ENCODE measurements around the gene FERD3L.

Gene FERD3L

DNA sequence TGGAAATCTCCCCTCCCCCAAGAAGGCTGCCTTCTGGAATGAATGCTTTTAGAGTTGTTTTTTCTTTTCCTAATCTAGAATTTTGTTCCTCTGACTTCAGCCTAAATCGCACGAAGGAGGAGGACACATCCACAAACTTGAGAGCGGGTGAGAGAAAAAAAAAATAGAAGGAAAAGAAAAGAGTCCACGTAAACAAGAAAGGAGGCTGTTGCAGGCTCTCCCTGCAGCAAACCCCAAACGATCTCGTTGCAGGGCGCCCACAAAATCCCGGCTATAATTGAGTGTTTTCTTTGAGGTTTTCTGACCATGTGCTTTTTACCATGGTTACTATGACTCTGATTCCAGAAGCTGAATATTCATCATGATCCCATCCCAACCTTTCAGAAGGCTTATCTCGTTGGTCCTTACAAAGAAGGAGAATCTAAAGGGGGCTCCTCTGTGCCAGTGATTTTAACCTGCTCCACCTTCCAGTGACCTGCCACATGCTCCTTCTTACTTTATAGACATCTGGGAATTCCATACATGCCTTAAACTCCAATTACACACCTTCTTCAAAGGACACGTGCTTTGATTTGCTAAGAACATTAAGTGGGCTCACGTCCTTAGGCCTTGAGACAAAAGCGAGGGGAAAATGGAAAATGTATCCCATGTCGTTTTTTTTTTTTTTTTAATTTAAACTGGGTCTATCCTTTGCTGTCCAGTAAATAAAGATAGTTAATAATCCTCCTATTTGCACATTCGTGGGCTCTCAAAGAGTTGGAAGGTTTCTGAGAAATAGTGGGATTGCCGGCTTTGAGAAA is 33.5 kb downstream of the FERD3L start:
- TF ChIP-seq ZNF274 (IDR thresholded peaks at IDR 0.05; ENCODE audit: low read depth, low read length): no peak
- no peak overlapping the region for H3K4me3 ChIP-seq (ENCODE audit: low read length)

DNA sequence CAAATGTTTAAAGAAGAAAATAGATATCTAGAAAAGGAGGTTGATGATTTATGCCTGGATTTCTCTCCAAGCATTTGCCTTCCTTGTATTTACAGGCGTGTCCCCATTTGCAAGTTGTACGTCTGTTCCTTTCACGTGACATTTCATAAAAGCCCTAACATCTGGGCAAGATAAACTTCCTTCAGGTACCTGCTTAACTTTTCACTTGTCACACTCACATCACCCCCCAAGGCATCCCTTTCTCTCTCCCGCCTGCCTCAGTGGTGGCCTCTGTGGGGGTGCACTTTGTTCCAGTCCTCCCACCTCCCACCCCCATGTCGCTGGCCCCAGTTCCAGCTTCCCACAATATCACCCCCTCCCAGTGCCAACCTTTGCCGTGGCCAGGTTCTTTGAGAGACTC is 34.4 kb downstream of the FERD3L start:
- no peak overlapping the region for H3K4me3 ChIP-seq (ENCODE audit: low read length)
- no peak for TF ChIP-seq ZNF274 (IDR thresholded peaks at IDR 0.05; ENCODE audit: low read depth, low read length)

DNA sequence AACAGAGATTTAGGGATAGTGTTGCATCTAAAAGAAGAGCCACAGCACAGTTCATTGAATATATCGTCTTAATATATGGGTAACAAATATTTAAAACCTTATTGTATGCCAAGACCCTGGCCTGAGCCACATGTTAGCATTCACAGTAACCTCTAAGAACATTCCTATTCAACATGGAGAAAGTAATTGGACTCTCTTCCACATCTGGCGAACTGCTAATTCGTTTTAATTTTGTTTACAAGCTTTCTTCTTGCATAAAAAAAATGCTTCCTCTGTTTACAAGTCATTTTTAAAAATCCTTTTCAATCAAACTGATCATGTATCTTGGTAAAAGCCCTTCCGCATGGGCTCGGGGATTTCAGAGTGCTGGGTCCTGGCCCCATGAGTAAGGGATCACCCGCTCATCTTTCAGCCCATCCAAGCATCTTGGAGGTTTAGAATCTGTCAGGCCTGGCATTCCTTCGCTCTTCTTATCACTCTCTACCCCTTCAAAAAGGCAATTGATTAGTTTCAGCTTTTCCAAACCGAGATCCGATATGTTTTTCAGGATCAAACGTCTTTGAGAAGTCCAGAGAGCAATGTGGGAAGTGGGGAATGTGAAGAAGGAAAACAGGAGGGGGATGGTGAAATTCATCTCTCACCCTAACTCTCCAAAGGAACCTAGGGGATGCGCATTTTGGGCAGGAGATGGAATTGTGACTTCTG is 35.0 kb downstream of the FERD3L start:
- no peak for TF ChIP-seq ZNF274 (IDR thresholded peaks at IDR 0.05; ENCODE audit: low read depth, low read length)
- no peak overlapping the region for H3K4me3 ChIP-seq (ENCODE audit: low read length)

DNA sequence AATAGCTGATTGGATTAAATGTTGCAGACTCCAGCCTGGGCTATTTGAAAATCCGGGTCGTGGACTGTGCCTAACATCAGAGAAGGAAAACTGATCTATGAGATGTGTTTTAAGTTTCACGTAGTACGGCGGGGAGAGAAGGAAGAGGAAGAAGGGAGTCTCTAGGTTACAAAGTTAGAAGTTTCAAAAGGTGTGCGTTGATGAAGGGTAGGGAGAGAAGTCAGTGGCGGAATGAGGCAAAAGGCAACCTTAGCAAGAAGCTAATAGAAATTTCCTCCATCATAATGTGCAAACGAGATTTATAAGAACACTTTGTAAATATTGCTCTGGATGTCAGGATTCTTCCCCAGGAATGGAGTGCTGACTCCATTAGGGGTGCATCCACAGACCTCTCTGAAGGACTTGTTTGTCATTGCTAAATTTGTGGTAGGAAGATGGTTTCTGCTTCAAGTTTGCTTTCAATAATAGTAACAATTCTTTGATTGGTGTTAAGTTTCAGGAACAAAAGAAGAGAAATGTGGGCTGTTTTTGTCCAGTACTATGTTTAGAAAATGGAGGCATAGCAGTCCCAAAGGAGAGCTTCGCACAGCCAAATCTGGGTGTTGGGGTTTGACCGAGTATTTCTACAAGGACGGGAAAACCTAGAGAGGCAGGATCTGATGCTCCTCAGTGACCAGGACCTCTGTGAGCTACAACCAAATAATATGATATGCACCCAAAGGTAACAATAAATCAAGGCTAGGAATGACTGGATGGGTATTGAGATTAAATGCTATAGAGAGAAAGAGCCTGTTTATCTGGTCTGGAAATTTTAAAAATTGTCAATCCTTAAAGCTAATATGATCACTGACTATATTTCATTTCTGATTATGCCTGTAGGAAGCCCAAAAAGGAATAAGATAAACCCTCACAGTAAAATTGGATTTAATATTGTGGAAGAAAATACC is 35.9 kb downstream of the FERD3L start:
- H3K4me3 ChIP-seq (ENCODE audit: low read length): no peak overlapping the region
- TF ChIP-seq ZNF274 (IDR thresholded peaks at IDR 0.05; ENCODE audit: low read depth, low read length): no peak

DNA sequence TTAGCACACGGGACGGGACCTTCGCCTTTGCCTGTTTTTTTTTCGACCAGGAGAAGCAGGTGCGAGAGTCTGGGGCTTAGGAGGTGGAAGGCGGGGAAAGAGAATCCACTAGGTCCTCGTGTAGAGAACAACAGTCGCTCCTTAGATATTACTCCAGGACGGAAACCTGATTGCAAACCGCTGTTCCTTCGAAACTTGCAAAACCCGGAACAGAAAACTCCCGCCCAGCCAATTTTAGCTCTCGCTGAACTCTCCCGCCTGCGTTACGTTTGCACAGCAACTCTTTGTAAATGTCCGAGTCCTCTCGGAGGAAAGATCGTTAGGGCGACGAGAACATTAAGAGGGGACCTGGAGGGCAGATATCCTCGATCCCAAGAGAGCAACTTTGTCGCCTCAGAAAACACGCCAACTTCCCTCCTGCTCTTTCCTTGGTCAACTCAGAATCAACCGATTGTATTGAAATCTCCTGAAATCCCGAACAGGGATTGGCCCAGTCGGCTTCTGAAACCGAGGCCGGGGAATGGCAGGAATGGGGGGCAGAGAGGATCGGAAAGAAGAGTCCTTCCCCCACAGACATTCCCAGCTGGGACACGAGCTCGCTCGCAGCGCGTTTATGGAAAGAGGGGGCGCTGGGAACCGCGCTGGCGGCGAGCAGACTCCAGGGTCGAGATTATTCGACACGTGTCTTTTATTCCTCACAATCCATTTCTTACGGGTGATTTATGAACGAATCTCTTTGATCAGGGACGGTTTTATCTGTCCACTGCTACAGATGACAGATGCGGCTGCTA is 37.7 kb downstream of the FERD3L start:
- peak overlapping the region; percentile 30; the same call in 1 of the 2 replicates for H3K4me3 ChIP-seq (ENCODE audit: low read length)
- no peak for TF ChIP-seq ZNF274 (IDR thresholded peaks at IDR 0.05; ENCODE audit: low read depth, low read length)

DNA sequence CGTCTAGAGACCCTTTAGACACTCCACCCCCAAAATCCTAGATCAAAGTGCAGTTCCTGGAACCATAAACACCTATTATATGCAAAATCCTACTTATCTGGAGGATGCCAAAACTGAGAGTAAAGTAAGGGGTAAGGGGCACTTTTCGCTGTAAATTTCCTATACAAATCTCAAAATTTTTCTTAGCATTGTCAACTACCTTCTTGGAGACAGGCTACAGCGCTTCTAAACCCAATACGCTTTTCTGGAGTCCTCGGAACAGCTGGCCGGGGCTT is 38.2 kb downstream of the FERD3L start:
- H3K4me3 ChIP-seq (ENCODE audit: low read length): peak overlapping the region; percentile 30; the same call in 1 of the 2 replicates
- TF ChIP-seq ZNF274 (IDR thresholded peaks at IDR 0.05; ENCODE audit: low read depth, low read length): no peak

DNA sequence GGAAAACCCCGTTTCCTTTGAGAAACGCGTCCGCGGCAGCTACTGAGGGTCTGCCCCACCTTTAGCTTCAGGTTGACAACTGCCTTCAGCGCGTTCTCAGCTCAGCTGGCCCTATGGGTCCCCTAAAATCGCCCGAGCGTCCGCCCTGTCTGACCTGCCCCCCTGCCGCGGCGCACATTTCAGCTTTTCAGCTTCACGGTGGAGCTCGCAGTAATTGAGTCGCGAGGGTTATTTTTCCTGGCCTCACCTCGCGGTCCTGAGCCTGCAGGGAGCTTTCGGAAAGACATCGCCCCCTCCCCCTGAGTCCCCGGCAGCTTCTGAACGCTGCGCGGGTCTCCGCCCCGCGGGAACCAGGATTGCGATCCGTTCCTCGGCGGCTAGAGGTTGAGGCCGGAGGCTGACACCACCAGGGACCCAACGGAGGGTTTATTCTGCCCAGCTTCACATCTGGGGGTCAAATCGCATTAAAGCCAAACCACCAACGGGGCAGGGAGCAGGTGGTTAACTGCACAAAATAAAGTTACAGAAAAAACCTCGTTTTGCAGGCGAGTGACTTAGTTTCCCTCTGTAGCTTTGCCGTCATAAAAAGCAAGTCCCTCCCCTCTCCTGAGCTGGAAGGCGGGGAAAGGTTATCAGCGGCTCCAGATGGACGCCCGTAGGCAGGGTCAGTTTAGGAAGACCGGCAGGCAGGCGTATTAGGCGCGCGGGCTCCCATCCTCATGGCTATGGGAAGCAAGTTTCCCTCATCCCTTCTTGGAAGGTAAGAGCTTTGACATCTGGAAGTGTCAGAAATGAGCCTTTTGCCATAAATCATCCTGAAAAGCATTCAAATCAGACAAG is 38.8 kb downstream of the FERD3L start:
- no peak for TF ChIP-seq ZNF274 (IDR thresholded peaks at IDR 0.05; ENCODE audit: low read depth, low read length)
- no peak overlapping the region for H3K4me3 ChIP-seq (ENCODE audit: low read length)

DNA sequence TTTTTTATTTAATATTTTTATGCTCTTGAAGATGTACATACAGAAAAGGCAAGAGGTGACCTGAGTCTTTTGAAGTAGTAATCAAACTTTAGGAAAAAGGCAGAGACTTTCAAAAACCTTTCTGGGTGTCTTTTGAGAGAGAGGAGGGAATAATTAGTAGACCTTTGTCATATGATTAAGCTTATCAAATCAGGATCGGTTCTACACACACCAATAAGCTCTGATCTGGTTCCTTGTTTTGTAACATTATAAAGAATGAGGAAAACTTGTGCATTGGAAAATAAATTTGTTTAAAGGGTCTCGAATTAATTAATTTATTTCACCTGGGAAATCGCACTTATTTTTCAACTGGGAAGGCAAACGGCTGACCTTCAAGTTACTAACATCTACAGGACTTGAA is 39.7 kb downstream of the FERD3L start:
- H3K4me3 ChIP-seq (ENCODE audit: low read length): no peak overlapping the region

DNA sequence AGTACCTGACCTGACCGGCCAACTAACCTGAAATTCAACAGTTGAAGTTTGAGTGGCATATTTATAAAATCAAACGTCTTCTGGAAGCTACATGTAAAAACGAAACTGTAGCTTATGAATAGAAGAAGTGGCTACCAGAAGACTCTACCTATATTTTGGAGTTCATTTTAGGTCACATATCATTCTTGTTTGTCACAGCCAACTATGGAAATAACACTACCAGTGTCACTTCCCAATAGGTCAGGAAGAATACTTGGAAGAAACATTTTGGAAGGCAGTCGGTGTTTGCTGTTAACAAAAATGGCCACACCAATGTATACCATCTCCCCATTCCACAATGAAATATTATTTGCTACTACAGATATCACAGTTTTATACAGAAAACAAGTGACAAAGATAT is 40.4 kb downstream of the FERD3L start:
- H3K4me3 ChIP-seq (ENCODE audit: low read length): no peak overlapping the region
- TF ChIP-seq ZNF274 (IDR thresholded peaks at IDR 0.05; ENCODE audit: low read depth, low read length): no peak

More for the DNA sequence above, 39.7 kb downstream of the FERD3L start:
- no peak for TF ChIP-seq ZNF274 (IDR thresholded peaks at IDR 0.05; ENCODE audit: low read depth, low read length)

DNA sequence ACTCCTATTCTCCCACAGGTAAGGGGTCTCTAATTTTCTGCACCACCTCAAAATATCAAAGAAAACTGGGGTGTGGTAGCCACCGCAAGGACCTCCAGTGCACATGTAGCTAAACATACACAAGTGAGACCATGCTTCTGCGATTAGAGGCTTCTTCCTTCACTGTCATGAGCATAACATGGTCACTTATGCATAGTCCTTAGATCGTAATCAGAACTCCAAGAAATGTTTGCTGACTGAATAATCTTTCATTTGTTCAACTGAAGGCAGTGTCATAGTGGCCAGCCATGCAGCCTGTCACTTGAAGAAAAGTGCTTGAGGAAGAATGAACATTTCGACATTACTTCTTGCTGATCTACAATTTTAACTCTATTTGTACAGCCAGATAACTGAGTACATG is 42.3 kb downstream of the FERD3L start:
- no peak overlapping the region for H3K4me3 ChIP-seq (ENCODE audit: low read length)
- TF ChIP-seq ZNF274 (IDR thresholded peaks at IDR 0.05; ENCODE audit: low read depth, low read length): no peak

DNA sequence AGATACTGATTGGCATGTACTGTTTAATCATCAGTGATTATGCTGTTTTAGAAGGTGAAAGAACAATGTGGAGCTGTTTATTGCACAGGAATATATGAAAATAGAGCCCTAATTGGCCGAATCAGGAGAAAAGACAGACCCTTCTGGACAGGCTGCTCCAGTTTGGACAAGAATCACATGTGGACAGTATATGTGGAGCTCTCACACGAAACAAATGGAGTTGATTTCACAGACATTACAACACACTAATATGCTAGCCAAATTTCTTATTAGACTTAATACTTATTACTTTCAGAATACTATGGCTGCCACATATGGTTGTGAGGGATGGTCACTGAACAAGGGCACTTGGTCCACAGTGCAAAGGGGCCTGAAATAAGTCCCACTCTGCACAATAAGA is 43.3 kb downstream of the FERD3L start:
- no peak overlapping the region for H3K4me3 ChIP-seq (ENCODE audit: low read length)
- no peak for TF ChIP-seq ZNF274 (IDR thresholded peaks at IDR 0.05; ENCODE audit: low read depth, low read length)

DNA sequence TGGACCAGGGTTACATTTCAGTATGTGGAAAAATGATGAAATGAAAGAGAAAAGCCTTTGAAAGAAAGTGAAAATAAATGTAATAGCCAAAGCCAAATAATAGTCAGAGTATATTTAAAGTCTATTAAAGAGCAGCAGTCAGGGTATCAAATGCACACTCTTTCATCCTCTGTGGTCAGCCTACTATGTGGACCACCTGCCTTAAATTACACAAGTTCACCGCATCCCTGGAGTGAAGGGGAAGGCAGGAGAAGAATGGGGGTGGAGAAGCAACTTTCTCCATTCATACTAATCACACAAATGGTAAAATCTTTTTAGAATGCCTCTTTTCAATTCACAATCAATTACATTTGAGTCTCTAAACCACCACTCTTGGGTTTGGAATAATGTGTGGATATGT is 43.7 kb downstream of the FERD3L start:
- TF ChIP-seq ZNF274 (IDR thresholded peaks at IDR 0.05; ENCODE audit: low read depth, low read length): no peak
- H3K4me3 ChIP-seq (ENCODE audit: low read length): no peak overlapping the region

DNA sequence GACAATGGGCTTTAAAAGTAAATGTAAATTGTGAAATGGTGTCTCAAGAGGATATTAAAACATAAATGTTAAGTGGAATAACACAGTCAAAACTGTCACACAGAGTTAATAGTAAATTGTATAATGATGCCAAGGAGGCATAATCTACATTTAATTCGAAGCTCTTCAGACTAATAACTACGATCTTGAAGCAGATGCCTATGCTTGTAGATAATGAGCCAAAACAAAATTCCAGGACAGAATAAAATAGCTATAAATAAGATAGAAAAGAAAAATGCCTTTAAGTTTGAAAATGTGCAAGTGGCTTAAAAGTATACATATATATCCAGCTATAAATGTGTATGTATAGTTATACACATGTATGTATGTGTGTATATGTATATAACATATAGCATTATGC is 45.3 kb downstream of the FERD3L start:
- no peak overlapping the region for H3K4me3 ChIP-seq (ENCODE audit: low read length)
- no peak for TF ChIP-seq ZNF274 (IDR thresholded peaks at IDR 0.05; ENCODE audit: low read depth, low read length)
